ENCODE data around the gene HNRNPH3.

GRCh38 chr10:68362590-68362989 lies 30.7 kb downstream of the HNRNPH3 start:
- TF ChIP-seq GATA2 (IDR thresholded peaks at IDR 0.05; ENCODE audit: low read depth, low read length): no peak
- no peak for TF ChIP-seq GATA3 (IDR thresholded peaks at IDR 0.05; ENCODE audit: low read depth, low read length)
